GM04503 (cell line): Measurements from ENCODE around the gene MTA1.

Source experiments
- DNase-seq: peaks from one replicate; pipeline ENCODE4 v3.0.0-alpha.2; 2012; ENCODE audit warnings: low read depth

The MTA1 gene

GRCh38 chr14:105465209-105466031 is 45.8 kb downstream of the MTA1 start:
- no peak for DNase-seq

- no peak for DNase-seq
Measured at GRCh38 chr14:105466531-105467248, 47.1 kb downstream of the MTA1 start.

- no peak for DNase-seq
Measured at GRCh38 chr14:105467249-105467941, 47.8 kb downstream of the MTA1 start.

- no peak for DNase-seq
Measured at GRCh38 chr14:105467942-105468471, 48.4 kb downstream of the MTA1 start.

GRCh38 chr14:105468621-105469241 is 49.1 kb downstream of the MTA1 start:
- DNase-seq = no peak

- no peak for DNase-seq
Measured at GRCh38 chr14:105469456-105470349, 50.1 kb downstream of the MTA1 start.

- DNase-seq = no peak
Measured at GRCh38 chr14:105470350-105471296, 51.0 kb downstream of the MTA1 start.

GRCh38 chr14:105471297-105471821 is 51.7 kb downstream of the MTA1 start:
- no peak for DNase-seq

GRCh38 chr14:105471823-105472485 is 52.3 kb downstream of the MTA1 start:
- DNase-seq = no peak

GRCh38 chr14:105472486-105472991 is 52.9 kb downstream of the MTA1 start:
- DNase-seq = no peak

GRCh38 chr14:105473033-105473676 is 53.5 kb downstream of the MTA1 start:
- DNase-seq = no peak

- DNase-seq = no peak
Measured at GRCh38 chr14:105473677-105474482, 54.3 kb downstream of the MTA1 start.

- DNase-seq = no peak
Measured at GRCh38 chr14:105474483-105475268, 55.0 kb downstream of the MTA1 start, which contains the start of gene CRIP2. Gene CRIP2 (plus strand): TSS chr14:105474821. CDS start chr14:105474863, 42 bp downstream.

GRCh38 chr14:105475269-105476096 is 55.9 kb downstream of the MTA1 start:
- no peak for DNase-seq

- no peak for DNase-seq
Measured at GRCh38 chr14:105476097-105476830, 56.6 kb downstream of the MTA1 start.
